SJCRH30 (cell line): ENCODE results near the gene SPATA33. TPM values are rescaled to one million over a fixed set of nuclear protein-coding genes. Genes with fewer than 3 reads are reported as not detected.

Source experiments
- DNase-seq, 2 experiments: peaks; one replicate each; pipeline ENCODE4 v3.0.0-alpha.2; 2015 to 2020
- H3K27ac ChIP-seq: fragments of 250-450 bp; sonication (Bioruptor Pico); 2 replicates; pipeline ENCODE4 v1.5.1; 2020; ENCODE audit warnings: mild to moderate bottlenecking, moderate library complexity
- H3K27me3 ChIP-seq: fragments of 250-450 bp; sonication (Bioruptor Pico); 2 replicates; pipeline ENCODE4 v1.5.1; 2020; ENCODE audit warnings: mild to moderate bottlenecking, moderate library complexity
- H3K36me3 ChIP-seq: fragments of 250-450 bp; sonication (Bioruptor Pico); 2 replicates; pipeline ENCODE4 v1.5.1; 2020; ENCODE audit warnings: mild to moderate bottlenecking, moderate library complexity
- H3K4me1 ChIP-seq: fragments of 250-450 bp; sonication (Bioruptor Pico); 2 replicates; pipeline ENCODE4 v1.5.1; 2020; ENCODE audit warnings: mild to moderate bottlenecking, moderate library complexity
- H3K4me3 ChIP-seq: fragments of 250-450 bp; sonication (Bioruptor Pico); 2 replicates; pipeline ENCODE4 v1.5.1; 2020; ENCODE audit warnings: mild to moderate bottlenecking, moderate library complexity
- H3K9me3 ChIP-seq: fragments of 250-450 bp; sonication (Bioruptor Pico); replicated peaks from 2 replicates; pipeline ENCODE4 v1.5.1; 2020; ENCODE audit warnings: mild to moderate bottlenecking, moderate library complexity
- total RNA-seq: library from RNA; depleted of rRNA; stranded (reverse); fragments of >200 nt; shearing (Covaris generic); gene quantifications from 2 replicates; pipeline ENCODE4 v1.2.3, GENCODE V29; 2014; rRNA removed

Gene SPATA33
- total RNA-seq, 1 experiment from 2014 or later: 12.7 TPM

- Histone ChIP-seq H3K4me3 (no peak overlapping the region), H3K36me3 (no peaks in the 10 kb centered on the region), H3K4me1 (no peaks in the 10 kb centered on the region), H3K27ac (no peak overlapping the region), H3K9me3 (no peaks in the 10 kb centered on the region), H3K27me3 (no peaks in the 10 kb centered on the region)
- no peak for DNase-seq
Measured at GRCh38 chr16:89712274-89712781, 54.7 kb downstream of the SPATA33 start.

- no peak for DNase-seq
- no peaks in the 10 kb centered on the region for H3K9me3 ChIP-seq
- no peak overlapping the region for H3K4me3 ChIP-seq
- no peaks in the 10 kb centered on the region for H3K27me3 ChIP-seq
- no peaks in the 10 kb centered on the region for H3K4me1 ChIP-seq
- H3K36me3 ChIP-seq: no peaks in the 10 kb centered on the region
- no peak overlapping the region for H3K27ac ChIP-seq
Measured at GRCh38 chr16:89716493-89716892, 58.9 kb downstream of the SPATA33 start.

GRCh38 chr16:89716916-89717687 is 59.5 kb downstream of the SPATA33 start:
- no peaks in the 10 kb centered on the region for H3K36me3 ChIP-seq
- DNase-seq: no peak
- H3K27ac ChIP-seq: no peak overlapping the region
- no peaks in the 10 kb centered on the region for H3K27me3 ChIP-seq
- no peaks in the 10 kb centered on the region for H3K9me3 ChIP-seq
- no peaks in the 10 kb centered on the region for H3K4me1 ChIP-seq
- no peak overlapping the region for H3K4me3 ChIP-seq

- Histone ChIP-seq H3K9me3 (no peaks in the 10 kb centered on the region), H3K4me1 (peaks cover 6% of the 10 kb centered on the region), H3K27ac (no peak overlapping the region), H3K27me3 (no peaks in the 10 kb centered on the region), H3K36me3 (peaks cover 4% of the 10 kb centered on the region; the same call in 1 of the 2 replicates), H3K4me3 (no peak overlapping the region)
- DNase-seq: no peak
Measured at GRCh38 chr16:89717688-89718505, 60.3 kb downstream of the SPATA33 start.

Other genes with a start within 250 kb of the SPATA33 start
- 105 and 116 TPM in 2 replicates for gene ANKRD11, start 167.3 kb upstream of the SPATA33 start, total RNA-seq
- 137 and 161 TPM in 2 replicates for gene SPG7, start 149.4 kb upstream of the SPATA33 start, total RNA-seq
- gene RPL13, start 97.2 kb upstream of the SPATA33 start, total RNA-seq: 5,665 and 6,596 TPM in 2 replicates
- not detected in 2 replicates for gene CPNE7, start 82.1 kb upstream of the SPATA33 start, total RNA-seq
- gene DPEP1, start 44.2 kb upstream of the SPATA33 start, total RNA-seq: 1.6 and 1.7 TPM in 2 replicates
- 71.1 and 75.6 TPM in 2 replicates for gene CHMP1A, start 128 bp upstream of the SPATA33 start, total RNA-seq
- gene CDK10, start 28.9 kb downstream of the SPATA33 start, total RNA-seq: 29.0 and 35.1 TPM in 2 replicates
- gene SPATA2L, start 43.9 kb downstream of the SPATA33 start, total RNA-seq: 6.0 and 7.2 TPM in 2 replicates
- 2.2 and 2.5 TPM in 2 replicates for gene VPS9D1, start 63.1 kb downstream of the SPATA33 start, total RNA-seq
- 12.2 and 13.3 TPM in 2 replicates for gene ZNF276, start 63.7 kb downstream of the SPATA33 start, total RNA-seq
- gene FANCA, start 158.8 kb downstream of the SPATA33 start, total RNA-seq: 46.1 and 60.2 TPM in 2 replicates
- 1.5 and 2.7 TPM in 2 replicates for gene SPIRE2, start 170.6 kb downstream of the SPATA33 start, total RNA-seq
- 60.0 and 65.9 TPM in 2 replicates for gene TCF25, start 215.8 kb downstream of the SPATA33 start, total RNA-seq